Mesothelial cell of epicardium (in vitro differentiated cells): ENCODE data around the gene CST11. TPM values are rescaled to one million over a fixed set of nuclear protein-coding genes. Genes with fewer than 3 reads are reported as not detected.
"Not testable (repeated sequence)": the region's sequence is repeated elsewhere in the genome, so short reads cannot be mapped to it uniquely, and the experiment has no call there.

Experiments used
- DNase-seq, 2 experiments: peaks; one replicate each; pipeline ENCODE4 v3.0.0; 2021; ENCODE audit warnings: low spot score in 2 of 2; ENCODE audit not compliant: unreplicated experiment in 2 of 2
- H3K27ac Mint-ChIP-seq: 2 replicates; pipeline ENCODE4 v1.8.0; 2021; ENCODE audit warnings: mixed read lengths
- H3K27me3 Mint-ChIP-seq: 2 replicates; pipeline ENCODE4 v1.8.0; 2021; ENCODE audit warnings: low read depth, mixed read lengths
- H3K36me3 Mint-ChIP-seq: 2 replicates; pipeline ENCODE4 v1.8.0; 2021; ENCODE audit warnings: mixed read lengths
- H3K4me1 Mint-ChIP-seq: 2 replicates; pipeline ENCODE4 v1.8.0; 2021; ENCODE audit warnings: mixed read lengths
- H3K4me3 Mint-ChIP-seq: 2 replicates; pipeline ENCODE4 v1.8.0; 2021; ENCODE audit warnings: mild to moderate bottlenecking, moderate library complexity, mixed read lengths
- H3K9me3 Mint-ChIP-seq: 2 replicates; pipeline ENCODE4 v1.8.0; 2021; ENCODE audit warnings: mixed read lengths
- total RNA-seq: library from RNA; stranded (reverse); gene quantifications from 3 replicates; pipeline ENCODE4 v1.2.1, GENCODE V29; 2021
- TF ChIP-seq, protein P1 (sequence below): fragments of 200-600 bp; sonication (generic); IDR thresholded peaks from one replicate; pipeline ENCODE4 v1.5.0; 2021; ENCODE audit warnings: antibody characterized with exemption; ENCODE audit not compliant: unreplicated experiment

CST11 gene
- total RNA-seq, 1 donor from 2014 or later = not detected

DNA sequence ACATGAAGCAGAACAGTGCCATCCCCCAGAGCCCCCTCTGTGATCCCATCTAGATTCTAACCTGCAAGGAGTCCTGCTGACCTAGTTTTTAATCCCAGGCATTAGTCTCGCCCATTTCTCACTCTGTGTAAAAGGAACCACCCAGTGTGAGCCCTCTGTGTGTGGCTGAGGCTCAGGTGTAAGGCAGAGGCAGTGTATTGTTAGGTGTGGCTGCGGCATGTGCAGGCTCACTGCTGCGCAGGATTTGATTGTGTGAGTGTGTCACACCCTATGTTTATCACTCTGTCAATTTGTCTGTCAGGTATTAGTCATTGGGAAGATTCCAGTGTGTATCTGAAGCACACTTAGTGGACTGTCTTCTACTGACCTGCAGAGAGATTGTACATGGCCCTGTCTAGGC lies 24.5 kb upstream of the CST11 start:
- H3K9me3 Mint-ChIP-seq = no peaks in the 10 kb centered on the region
- DNase-seq = no peak
- TF ChIP-seq, protein P1, sequence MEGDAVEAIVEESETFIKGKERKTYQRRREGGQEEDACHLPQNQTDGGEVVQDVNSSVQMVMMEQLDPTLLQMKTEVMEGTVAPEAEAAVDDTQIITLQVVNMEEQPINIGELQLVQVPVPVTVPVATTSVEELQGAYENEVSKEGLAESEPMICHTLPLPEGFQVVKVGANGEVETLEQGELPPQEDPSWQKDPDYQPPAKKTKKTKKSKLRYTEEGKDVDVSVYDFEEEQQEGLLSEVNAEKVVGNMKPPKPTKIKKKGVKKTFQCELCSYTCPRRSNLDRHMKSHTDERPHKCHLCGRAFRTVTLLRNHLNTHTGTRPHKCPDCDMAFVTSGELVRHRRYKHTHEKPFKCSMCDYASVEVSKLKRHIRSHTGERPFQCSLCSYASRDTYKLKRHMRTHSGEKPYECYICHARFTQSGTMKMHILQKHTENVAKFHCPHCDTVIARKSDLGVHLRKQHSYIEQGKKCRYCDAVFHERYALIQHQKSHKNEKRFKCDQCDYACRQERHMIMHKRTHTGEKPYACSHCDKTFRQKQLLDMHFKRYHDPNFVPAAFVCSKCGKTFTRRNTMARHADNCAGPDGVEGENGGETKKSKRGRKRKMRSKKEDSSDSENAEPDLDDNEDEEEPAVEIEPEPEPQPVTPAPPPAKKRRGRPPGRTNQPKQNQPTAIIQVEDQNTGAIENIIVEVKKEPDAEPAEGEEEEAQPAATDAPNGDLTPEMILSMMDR = no peak
- H3K4me3 Mint-ChIP-seq = no peak overlapping the region
- peaks cover 9% of the 10 kb centered on the region for H3K4me1 Mint-ChIP-seq
- no peaks in the 10 kb centered on the region for H3K36me3 Mint-ChIP-seq
- no peak overlapping the region for H3K27ac Mint-ChIP-seq
- H3K27me3 Mint-ChIP-seq = no peaks in the 10 kb centered on the region

DNA sequence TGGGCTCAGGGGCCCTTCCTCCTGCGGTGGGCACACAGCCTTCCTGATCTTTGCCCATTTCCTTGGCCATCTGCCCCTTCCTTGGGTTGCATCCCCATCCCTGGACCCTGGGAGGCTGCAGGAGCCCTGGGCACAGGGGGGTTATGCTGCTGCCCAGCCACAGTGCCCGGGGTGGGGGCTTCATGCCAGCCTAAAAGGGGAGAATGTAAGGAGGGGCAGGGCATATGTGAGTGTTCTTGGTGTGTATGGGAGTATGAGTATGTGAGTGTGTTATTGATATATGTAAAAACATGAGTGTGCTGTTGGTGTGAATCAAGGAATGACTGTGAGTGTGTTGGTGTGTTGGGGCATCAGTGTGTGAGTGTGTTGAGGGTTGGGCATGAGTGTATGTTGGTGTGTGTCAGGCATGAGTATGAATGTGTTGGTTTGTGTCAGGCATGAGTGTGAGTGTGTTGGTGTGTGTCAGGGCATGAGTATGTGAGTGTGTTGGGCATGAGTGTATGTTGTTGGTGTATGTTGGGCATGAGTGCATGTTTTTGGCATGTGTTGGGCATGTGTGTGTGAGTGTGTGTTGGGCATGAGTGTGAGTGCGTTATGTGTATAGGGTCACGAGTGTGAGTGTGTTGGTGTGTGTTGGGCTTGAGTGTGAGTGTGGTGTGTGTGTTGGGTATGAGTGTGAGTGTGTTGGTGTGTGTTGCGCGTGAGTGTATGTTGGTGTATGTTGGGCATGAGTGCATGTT lies 23.5 kb upstream of the CST11 start:
- no peak for DNase-seq
- TF ChIP-seq, protein P1 = no peak
- H3K27ac Mint-ChIP-seq = no peak overlapping the region
- no peaks in the 10 kb centered on the region for H3K9me3 Mint-ChIP-seq
- peaks cover under 1% of the 10 kb centered on the region for H3K27me3 Mint-ChIP-seq
- H3K4me1 Mint-ChIP-seq = peaks cover 11% of the 10 kb centered on the region
- H3K36me3 Mint-ChIP-seq = no peaks in the 10 kb centered on the region
- no peak overlapping the region for H3K4me3 Mint-ChIP-seq

DNA sequence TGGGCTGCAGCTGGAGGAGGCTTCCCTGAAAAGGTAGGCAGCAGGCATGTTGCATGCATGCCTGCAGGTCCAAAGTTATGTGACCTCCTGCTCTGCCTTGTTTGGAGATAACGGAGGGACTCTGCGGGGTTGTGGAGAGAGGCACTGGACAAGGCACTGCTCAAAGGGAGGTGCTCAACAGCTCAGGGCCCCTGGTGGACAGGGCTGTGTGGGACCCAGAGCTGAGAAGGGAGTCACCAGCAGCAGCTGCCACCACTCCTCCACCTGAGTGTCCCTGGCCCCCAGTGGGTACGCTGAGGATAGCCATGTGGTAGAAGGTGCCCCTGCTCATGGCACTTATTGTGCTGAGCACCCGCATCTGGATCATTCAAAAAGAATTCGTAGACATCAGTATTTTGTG lies 22.7 kb upstream of the CST11 start:
- Mint-ChIP-seq H3K4me3 (no peak overlapping the region), H3K9me3 (no peaks in the 10 kb centered on the region), H3K27me3 (peaks cover 1% of the 10 kb centered on the region), H3K27ac (no peak overlapping the region), H3K36me3 (no peaks in the 10 kb centered on the region), H3K4me1 (peaks cover 11% of the 10 kb centered on the region)
- DNase-seq = no peak
- TF ChIP-seq, protein P1 = no peak

DNA sequence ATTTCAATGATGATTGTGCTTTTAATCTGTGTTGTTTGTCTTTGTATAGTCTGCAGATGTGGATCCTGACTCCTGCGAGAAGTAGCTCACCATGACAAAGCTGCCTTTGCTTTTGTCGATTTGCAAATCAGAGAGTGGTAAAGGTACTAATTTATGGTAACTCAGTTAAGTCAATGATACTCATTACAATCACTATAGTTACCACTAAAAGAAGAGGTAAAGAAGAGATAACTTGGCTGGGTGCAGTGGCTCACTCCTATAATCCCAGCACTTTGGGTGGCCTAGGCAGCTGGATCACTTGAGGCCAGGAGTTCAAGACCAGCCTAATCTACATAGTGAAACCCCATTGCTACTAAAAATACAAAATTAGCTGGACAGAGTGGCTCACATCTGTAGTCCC lies 20.6 kb upstream of the CST11 start:
- DNase-seq, H3K4me3 Mint-ChIP-seq, H3K27me3 Mint-ChIP-seq, H3K9me3 Mint-ChIP-seq, H3K27ac Mint-ChIP-seq, H3K36me3 Mint-ChIP-seq: not testable (repeated sequence)
- peaks cover 11% of the 10 kb centered on the region for H3K4me1 Mint-ChIP-seq

DNA sequence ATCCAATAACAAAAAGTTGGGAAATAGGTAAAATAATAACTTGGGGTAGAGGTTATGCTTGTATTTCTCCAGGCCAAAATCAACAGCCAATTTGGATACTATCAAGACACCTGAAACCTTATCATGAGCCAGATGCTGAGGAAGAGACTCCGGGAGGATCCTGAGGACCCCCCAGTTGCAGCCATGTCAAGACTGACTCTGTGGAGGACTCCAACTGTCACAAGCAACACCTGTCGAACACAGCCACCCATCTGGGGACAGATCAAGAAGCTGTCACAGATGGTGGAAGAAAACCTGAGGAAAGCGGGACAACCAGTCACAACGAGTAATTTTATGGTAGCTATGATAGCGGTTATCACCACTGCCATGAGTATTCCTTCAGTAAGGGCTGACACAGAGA lies 19.6 kb upstream of the CST11 start:
- peaks cover 11% of the 10 kb centered on the region for H3K4me1 Mint-ChIP-seq
- not testable (repeated sequence) for H3K27ac Mint-ChIP-seq

DNA sequence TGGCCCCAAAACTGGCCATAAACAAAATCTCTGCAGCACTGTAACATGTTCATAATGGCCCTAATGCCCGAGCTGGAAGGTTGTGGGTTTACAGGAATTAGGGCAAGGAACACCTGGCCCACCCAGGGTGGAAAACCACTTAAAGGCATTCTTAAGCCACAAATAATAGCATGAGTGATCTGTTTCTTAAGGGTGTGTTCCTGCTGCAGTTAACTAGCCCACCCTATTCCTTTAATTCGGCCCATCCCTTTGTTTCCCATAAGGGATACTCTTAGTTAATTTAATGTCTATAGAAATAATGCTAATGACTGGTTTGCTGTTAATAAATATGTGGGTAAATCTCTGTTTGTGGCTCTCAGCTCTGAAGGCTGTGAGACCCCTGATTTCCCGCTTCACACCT lies 14.3 kb upstream of the CST11 start:
- not testable (repeated sequence) for H3K27me3 Mint-ChIP-seq, H3K36me3 Mint-ChIP-seq, H3K4me1 Mint-ChIP-seq, DNase-seq, H3K4me3 Mint-ChIP-seq, H3K27ac Mint-ChIP-seq
- H3K9me3 Mint-ChIP-seq = peaks cover 42% of the 10 kb centered on the region

More for the DNA sequence above, 19.6 kb upstream of the CST11 start:
- DNase-seq, H3K27me3 Mint-ChIP-seq, H3K9me3 Mint-ChIP-seq, H3K4me3 Mint-ChIP-seq, H3K36me3 Mint-ChIP-seq: not testable (repeated sequence)

DNA sequence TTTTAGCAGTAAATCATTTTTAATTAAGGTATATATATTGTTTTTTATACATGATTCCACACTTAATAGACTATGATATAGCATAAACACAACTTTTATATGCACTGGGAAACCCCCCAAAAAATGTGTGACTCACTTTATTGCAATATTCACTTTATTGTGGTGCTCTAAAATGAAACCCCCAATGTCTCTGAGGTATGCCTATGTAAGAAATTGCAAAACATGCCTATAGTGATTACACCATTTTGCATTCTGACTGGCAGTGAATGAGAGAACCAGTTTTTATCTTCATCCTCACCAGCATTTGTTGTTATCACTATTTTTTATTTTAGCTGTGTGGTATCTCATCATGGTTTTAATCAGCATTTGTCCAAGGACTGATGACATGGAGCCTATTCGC lies 8.5 kb upstream of the CST11 start:
- Mint-ChIP-seq H3K9me3 (peaks cover 26% of the 10 kb centered on the region), H3K27me3 (peaks cover 6% of the 10 kb centered on the region), H3K36me3 (no peaks in the 10 kb centered on the region), H3K27ac (no peak overlapping the region), H3K4me1 (no peaks in the 10 kb centered on the region), H3K4me3 (no peak overlapping the region)
- TF ChIP-seq, protein P1 = no peak
- no peak for DNase-seq
